Skin of body (tissue), 2 donors: ENCODE measurements around the gene SLAMF9. TPM values are rescaled to one million over a fixed set of nuclear protein-coding genes. Genes with fewer than 3 reads are reported as not detected.

Experiments
- DNase-seq: peaks from one replicate; lab custom pipeline; 2025; lab: John Stamatoyannopoulos, UW
- total RNA-seq: library from RNA; depleted of rRNA; stranded (reverse); fragments of >200 nt; gene quantifications from one replicate; pipeline ENCODE4 v1.2.3, GENCODE V29; 2014

Gene SLAMF9
- total RNA-seq, 1 donor from 2014 or later, result not detected

- no peak for DNase-seq
Observed at GRCh38 chr1:159946242-159947187, 7.5 kb downstream of the SLAMF9 start.

- peak; percentile 77 for DNase-seq
Observed at GRCh38 chr1:159945483-159946241, 8.4 kb downstream of the SLAMF9 start, which contains the start of gene IGSF9. Gene IGSF9 (minus strand): TSS chr1:159945613. CDS start chr1:159943454, 2,159 bp downstream.

- DNase-seq, result no peak
Observed at GRCh38 chr1:159944623-159945455, 9.2 kb downstream of the SLAMF9 start.

GRCh38 chr1:159943908-159944622 is 10.0 kb downstream of the SLAMF9 start:
- DNase-seq, result no peak

- no peak for DNase-seq
Observed at GRCh38 chr1:159943278-159943640, 10.8 kb downstream of the SLAMF9 start.

- DNase-seq, result no peak
Observed at GRCh38 chr1:159942632-159943277, 11.3 kb downstream of the SLAMF9 start.

- no peak for DNase-seq
Observed at GRCh38 chr1:159941591-159942560, 12.2 kb downstream of the SLAMF9 start.

- no peak for DNase-seq
Observed at GRCh38 chr1:159941141-159941540, 12.9 kb downstream of the SLAMF9 start.

GRCh38 chr1:159940006-159940620 is 13.9 kb downstream of the SLAMF9 start:
- no peak for DNase-seq

GRCh38 chr1:159939678-159940002 is 14.4 kb downstream of the SLAMF9 start:
- no peak for DNase-seq

- DNase-seq, result no peak
Observed at GRCh38 chr1:159938905-159939677, 14.9 kb downstream of the SLAMF9 start.

GRCh38 chr1:159938211-159938852 is 15.7 kb downstream of the SLAMF9 start:
- no peak for DNase-seq

GRCh38 chr1:159937054-159937750 is 16.8 kb downstream of the SLAMF9 start:
- no peak for DNase-seq

- no peak for DNase-seq
Observed at GRCh38 chr1:159936273-159936904, 17.6 kb downstream of the SLAMF9 start.

- peak; percentile 8 for DNase-seq
Observed at GRCh38 chr1:159935719-159936272, 18.2 kb downstream of the SLAMF9 start.

- DNase-seq, result no peak
Observed at GRCh38 chr1:159935305-159935704, 18.7 kb downstream of the SLAMF9 start.
